NCI-H774 (cell line): Measurements from ENCODE around the gene RWDD2A.
"Not testable (repeated sequence)": the region's sequence is repeated elsewhere in the genome, so short reads cannot be mapped to it uniquely, and the experiment has no call there.

Source experiments
- DNase-seq: peaks from one replicate; lab custom pipeline; 2025; lab: John Stamatoyannopoulos, UW

The RWDD2A gene

DNA sequence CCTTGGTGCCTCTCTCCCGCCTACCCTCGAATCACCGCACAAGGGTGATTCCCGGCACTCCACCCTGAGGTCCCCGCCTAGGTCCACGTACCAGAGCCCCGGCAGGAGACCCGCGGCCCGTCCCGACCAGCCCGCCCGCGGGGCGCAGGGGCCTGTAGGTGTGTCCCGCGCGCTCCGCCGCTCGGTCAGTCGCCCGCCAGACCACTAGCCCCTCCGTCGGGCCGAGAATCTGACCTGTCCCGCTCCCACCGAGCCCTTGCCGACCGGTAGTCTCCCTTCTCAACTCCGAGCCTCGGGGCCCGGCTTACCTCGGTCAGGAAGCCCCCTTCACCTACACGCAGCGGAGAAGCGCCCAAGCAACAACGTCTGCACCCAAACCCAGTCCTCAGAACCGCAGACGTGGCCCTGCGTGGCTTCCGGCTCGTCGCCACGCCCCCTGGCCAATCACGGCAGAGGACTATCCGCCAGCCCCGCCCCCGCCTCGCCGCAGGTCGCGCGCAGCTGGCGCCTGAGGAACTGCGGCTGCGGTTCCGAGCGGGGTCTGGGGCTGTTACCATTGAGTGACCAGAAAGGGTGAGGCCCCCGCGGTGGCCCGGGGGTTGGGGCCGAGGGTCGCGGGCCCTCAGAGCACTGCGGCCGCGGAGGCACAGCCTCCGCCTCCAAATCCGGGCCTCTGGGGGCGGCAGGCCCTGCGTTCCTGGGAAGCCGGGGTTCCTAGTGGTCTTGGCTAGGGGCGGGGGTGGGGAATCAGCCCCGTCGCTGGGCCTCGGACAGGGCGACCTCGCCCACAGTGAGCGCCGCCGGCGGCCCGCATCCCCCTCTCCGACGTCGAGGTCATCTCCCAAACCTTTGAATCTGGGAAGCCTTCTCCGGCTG lies at the start of gene RWDD2A, which contains the start of gene PGM3:
Gene RWDD2A, plus strand, starts transcription at position 487 of the 876 bp plus-strand sequence. CDS start 1,095 bp downstream, outside the sequence.
Gene PGM3, minus strand, starts transcription at position 395 of the 876 bp plus-strand sequence. CDS start 2,253 bp downstream, outside the sequence.
- peak; percentile 96 for DNase-seq

DNA sequence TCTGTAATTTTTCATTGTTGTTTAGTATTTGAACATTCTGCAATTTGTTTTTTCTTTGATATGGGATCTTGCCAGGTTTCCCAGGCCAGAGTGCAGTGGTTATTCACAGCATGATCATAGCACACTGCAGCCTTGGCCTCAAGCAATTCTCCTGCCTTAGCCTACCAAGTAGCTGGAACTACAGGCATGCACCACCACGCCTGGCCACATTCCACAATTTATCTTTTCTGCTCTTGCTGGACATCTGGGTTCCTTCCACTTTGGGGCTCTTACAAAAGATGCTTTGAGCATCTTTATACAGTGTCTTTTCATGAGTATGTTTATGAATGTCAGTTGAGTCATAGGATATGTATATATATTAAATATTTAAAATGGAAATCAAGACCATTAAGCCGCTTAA lies 42.0 kb upstream of the RWDD2A start:
- no peak for DNase-seq

DNA sequence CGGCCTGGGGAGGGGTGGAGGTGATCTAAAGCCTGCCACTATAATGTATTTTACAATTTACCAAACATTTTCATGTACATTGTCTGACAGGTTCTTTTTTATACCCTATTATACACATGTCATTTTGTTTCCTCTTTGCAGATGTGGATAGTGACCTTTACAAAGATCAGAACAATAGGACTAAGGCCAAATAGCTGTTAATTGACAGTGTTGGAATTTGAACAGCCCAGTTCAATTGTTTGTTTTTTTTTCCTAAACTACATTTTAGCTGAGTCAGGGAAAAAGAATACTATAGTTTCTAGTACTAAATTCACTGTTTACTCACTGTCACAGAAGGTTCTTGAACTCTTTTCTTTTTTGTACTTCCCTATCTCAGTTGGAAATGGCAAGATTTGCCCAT lies 40.2 kb upstream of the RWDD2A start:
- no peak for DNase-seq

DNA sequence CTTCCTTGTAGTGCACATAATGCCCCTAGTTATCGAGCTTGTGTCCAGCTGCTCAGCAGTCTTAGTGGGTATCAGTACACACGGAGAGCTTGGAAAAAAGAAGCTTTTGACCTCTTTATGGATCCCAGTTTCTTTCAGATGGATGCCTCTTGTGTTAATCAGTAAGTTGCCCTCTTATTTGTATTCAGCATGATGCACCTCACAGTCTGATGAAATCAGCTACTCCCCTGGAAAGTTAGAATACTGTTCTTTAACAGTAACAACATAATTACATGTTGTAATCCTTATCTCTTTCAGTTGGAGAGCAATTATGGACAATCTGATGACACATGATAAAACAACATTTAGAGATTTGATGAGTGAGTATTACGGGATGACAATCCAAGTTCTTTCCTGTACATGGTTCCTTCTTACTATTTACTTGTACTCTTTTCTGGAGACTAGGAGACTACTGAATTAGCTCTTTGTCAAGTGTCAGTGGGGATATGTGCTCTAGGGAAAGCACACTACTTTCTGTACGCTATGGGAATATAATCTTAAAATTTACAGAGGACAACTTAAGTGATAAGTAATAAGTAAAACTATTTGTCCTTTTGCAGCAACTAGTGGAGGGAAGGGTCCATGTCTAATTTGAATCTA lies 39.2 kb upstream of the RWDD2A start:
- no peak for DNase-seq

DNA sequence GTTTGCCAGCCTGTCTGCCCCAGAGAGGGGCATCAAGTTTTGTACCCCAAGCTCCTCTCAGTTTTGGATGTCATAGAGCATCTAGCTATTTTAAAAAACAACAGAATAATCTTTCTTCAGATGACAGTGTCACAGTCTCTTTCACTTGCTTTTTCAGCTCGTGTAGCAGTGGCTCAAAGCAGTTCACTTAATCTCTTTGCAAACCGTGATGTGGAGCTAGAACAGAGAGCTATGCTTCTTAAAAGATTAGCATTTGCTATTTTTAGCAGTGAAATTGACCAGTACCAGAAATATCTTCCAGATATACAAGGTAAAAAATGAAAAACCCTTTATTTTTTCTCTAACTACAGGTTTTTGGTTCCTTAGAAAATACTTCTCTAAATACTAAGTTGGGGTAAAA lies 37.4 kb upstream of the RWDD2A start:
- no peak for DNase-seq

DNA sequence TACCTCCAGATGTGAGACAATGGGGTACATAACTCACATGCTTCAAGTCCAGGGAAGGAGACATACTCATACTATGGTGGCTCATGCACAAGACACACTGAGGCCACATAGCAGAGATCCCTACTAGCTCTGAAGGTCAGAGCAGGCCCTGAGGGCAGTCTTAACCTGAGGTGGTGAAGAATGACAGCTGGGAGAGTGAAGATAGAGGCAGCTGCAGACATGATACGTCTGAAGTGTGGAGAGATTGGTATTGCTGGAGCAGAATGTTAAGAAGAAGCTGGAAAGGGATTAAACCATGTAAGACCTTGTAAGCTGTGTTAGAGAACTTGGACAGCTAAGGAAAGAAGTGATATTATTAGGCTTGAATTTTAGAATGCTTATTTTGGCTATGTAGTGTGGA lies 33.0 kb upstream of the RWDD2A start:
- DNase-seq = no peak

DNA sequence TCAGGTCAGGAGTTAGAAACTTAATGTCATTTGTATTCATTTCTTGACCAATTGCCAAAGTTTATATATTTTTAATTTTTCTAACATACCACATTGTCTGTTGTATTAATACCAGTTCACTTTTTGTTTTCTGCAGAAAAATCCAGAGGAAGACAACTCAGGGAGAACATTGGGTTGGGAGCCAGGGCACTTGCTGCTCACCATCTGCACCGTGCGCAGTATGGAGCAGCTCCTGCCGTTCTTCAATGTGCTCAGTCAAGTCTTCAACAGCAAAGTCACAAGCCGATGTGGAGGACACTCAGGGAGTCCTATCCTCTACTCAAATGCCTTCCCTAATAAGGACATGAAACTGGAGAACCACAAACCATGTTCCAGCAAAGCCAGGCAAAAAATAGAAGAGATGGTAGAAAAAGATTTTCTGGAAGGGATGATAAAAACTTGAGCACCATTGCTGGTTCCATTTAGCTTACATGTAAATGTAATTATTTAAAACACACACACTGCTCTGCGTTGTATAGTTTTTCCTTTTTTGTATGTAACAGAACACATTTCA lies 25.4 kb upstream of the RWDD2A start:
- DNase-seq = no peak

DNA sequence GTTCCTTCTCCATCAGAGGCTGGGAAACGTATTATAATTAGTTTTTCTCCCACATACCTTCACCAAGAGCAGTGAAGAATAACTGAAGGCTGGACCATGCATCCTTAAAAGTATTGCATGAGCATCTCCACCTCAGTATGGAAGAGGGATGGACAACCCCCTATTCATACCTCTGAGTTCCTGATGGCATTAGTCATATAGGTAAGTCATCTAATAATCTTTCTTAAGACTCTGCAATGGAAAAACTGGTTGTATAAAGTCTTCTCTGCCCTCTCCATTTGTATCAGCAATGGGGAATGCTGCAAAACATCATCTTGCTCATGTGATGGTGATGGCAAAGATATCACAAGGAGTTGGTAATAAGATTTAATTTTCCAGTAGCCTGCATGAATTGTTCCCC lies 24.6 kb upstream of the RWDD2A start:
- no peak for DNase-seq

DNA sequence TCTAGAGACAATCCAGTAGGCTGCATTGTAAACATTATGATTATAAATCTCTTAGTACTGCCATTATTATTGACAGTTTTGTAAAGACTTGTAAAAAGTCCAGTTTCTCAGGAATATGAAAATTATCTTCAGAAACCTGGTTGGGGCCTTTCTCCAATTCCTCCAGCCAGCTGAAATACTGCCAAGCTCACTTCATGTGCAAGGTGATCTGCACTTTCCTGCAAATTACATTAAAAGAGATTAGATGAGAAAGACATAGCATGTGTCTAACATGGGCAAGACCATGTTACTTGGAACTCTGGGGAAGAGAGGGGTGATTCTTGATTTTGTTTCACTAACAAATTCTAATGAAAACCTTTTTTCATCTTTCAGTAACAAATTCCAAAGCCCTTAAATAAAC lies 24.1 kb upstream of the RWDD2A start:
- no peak for DNase-seq

DNA sequence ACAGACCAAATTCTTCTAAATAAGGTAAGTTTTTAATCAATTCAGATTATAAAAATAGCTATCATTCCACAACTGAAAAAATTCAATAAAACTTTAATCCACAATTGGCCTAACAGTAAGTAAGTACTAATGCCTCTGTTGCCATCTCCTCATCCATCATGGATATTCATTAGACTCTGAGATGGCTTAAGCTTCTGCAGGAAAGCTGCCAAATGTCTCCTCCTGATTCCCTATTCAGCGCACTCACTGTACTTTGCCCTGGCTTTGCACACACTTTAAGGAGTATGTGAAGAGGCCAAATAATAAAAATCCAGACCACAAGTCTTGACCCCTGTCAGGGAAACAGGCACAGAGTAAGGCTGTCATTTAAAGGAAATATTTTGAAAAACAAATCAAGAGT lies 23.6 kb upstream of the RWDD2A start:
- no peak for DNase-seq

DNA sequence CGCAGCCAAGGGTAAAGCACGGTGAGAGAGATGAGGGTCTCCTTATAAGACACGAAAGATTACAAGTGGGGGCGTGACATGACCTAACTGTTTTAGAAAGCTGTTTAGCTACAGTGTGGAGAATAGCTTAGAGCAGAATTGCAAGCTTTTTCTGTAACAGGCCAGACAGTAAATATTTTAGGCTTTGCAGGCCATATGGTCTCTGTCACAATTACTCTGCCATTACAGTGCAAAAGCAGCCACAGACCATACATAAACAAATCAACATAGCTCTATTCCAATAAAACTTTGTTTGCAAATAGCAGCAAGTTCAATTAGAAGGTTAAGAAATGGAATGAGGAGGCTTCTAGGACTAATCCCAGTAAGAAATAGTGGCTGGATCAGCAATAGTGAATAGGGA lies 16.9 kb upstream of the RWDD2A start:
- DNase-seq = no peak

DNA sequence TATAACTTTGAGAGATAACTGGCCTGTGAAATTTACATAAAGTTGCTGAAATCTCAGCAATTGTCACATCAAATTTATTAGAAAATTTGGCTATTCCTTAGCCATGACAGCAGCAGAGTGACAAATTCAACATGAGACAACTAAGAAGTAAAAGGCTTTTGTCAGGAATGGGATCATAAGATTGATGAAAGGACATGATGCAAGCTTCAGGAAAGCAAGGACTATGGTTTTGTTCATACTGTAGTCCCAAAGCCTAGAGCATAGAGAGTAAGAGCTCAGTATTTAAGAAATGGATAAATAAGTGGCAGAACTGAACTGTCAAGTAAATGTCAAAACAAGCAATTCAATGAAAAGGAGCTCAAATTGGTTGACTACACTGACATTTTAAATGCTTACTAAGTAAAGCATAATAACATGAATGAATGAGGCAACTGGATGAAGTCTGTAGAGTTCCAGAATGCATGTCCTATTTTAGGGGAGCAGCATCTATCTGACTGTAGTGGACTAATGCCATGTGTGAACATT lies 12.7 kb upstream of the RWDD2A start:
- DNase-seq = no peak

DNA sequence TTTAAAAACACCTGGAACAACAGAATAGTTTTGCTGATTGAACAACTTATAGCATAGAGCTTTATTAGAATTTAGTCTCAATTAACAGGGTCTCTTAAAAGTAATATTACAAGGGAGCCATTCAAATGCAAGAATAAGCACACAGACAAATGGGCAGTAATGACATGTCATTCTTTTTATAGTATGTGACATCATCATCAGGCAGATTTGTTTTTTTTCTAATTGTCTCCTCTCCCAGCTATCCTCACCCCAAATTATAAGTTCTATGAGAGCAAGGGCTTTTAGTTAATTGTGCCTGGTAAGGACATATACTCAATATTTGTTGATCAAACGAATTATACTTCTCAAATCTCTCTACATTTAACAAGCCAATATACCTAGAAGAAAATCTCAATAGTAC lies 11.0 kb upstream of the RWDD2A start:
- no peak for DNase-seq

DNA sequence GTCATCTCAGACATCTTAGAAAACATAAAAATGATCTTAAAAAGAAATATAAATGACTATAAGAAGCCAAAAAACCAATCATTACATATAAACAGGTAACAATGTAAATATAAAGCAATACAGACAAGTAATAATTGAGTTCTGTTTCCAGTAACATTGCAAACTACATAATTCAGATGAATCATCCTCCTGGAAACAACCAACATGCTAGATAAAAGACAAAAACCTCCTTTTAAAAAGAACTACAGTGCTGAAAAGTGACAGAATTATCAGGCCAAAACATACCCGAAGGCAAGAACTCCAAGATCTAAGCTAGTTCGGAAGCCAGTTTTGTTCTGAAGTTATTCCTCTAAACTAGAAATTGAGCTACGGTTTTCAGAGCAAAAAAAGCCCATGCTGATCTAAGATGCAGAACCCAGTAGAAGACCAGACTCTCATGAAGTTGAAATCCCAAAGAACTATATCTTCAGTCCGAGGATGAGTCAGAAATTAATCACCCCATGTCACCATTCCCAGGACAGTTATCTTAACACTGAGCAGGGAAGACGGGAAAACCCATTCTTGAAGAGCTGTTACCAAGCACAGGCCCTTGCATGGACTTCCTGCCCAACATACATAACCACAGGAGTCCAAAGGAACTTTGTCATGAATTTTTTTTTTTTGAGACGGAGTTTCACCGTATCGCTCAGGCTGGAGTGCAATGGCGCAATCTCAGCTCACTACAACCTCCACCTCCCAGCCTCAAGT lies 9.9 kb upstream of the RWDD2A start:
- no peak for DNase-seq

DNA sequence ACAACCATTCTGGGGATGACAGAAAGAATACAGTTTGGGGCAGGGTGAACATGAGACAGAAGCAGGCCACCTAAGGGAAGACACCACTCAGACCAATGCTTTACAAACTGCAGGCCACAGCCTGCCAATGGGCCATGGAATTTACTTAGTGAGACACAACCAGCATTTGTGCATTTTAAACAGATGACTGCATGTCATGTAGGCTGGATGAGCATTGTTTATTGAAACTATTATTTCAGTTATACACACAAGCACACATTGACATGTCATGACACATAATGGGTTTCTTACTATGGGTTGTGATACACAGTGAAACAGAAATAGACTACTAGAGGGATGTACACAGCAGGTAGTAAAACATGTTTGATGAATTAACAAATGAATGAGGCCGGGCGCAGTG lies 8.1 kb upstream of the RWDD2A start:
- DNase-seq = no peak

DNA sequence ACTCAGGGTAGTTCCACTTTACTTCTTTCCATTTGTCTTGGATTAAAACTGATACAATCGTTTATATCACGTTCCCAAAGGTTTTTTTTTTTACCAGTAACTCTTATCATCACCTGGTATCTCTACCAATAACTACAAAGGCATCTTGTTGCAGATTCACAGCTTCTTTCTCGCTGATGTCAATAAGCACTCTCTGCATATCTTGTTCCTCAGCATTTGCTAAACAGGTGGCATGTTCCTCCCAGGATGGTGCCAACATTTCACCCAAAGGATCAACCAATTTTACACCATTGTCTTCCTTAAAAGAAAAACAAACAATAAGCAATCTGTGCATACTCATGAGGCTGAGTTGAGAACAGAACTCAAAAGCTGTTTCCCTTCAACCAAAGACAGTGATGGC lies 4.7 kb upstream of the RWDD2A start:
- no peak for DNase-seq

DNA sequence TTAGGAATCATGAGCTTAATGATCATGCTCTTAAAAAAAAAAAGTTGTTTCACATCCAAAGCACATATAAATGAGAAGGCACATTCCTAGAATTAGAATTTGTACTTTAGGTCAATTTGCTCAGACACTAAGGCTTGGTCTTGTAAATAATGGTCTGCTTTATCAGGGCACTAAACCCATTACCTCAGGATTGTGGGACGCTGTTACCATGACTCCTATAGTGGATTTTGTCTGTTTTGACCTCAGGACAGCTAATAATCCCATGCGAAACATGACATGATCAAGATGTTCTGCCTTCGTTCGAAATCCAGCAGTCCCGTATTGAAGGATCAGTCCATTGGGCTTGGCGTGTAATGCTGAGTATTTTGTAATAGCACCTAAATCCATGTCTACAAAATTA lies 2.5 kb upstream of the RWDD2A start:
- no peak for DNase-seq

DNA sequence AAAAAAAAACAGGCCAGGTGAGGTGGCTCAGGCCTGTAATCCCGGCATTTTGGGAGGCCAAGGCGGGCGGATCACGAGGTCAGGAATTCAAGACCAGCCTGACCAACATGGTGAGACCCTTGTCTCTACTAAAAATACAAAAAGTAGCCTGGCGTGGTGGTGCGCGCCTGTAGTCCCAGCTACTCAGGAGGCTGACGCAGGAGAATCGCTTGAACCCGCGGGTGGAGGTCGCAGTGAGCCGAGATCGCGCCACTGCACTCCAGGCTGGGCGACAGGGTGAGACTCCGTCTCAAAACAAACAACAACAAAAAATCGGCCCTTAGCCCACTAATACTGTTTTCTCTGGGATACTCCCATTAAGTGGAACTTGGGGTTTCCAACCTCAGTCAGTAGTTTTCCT lies 1.2 kb upstream of the RWDD2A start:
- not testable (repeated sequence) for DNase-seq

DNA sequence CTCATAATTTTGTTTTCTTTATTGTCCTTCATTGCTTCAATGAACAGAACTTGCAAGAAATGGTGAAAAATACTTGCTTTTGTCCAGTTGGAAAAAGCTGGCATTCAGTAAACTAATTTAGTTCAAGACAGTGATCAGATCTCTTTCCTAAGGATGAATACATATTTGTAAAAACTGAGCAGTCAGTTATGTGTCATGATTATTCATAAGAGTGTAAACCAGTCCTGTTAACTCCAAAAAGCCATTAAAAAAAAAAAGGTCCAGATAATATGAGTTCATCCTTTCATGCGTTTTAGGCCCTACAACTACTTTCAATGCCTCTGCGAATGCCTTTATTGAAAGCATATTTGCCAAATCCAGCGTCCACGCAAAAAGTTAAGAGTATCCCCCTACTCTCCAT lies 701 bp upstream of the RWDD2A start:
- DNase-seq = no peak

DNA sequence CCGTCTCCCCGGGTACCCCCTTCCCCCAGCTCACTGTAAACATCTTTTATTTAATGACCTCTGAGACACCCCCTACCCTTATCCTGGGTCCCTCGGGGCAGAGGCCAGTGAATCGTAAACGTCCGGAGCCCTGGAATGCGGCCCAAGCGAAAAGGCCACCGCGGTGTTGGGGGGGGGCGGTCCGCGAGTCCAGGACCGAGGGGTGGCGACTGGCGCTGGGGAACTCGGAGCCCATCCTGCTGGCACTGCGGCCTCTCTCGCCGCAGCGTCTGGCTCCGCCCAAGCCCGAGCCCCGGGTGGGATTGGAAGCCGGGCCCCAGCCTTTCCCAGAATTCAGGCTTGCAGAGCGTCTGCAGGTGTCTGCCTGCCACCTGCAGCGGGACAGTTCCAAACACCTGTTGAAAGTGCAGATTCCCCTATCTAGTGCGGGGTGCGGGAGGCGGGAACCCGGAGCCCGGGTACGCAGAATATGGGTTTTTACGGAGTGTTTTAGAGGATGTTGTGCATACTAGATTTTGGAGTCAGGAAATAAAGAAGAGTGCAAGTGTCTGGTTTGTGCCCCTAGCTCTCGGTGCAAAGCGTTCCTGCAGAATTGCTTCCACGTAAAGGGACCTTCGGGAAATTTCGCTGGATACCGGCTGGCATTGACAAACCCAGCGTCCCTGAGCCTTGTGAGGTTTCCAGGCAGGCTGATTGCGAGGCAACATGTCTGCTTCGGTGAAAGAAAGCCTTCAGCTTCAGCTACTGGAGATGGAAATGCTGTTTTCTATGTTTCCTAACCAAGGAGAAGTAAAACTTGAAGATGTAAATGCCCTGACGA lies 800 bp downstream of the RWDD2A start:
- peak; percentile 76 for DNase-seq

DNA sequence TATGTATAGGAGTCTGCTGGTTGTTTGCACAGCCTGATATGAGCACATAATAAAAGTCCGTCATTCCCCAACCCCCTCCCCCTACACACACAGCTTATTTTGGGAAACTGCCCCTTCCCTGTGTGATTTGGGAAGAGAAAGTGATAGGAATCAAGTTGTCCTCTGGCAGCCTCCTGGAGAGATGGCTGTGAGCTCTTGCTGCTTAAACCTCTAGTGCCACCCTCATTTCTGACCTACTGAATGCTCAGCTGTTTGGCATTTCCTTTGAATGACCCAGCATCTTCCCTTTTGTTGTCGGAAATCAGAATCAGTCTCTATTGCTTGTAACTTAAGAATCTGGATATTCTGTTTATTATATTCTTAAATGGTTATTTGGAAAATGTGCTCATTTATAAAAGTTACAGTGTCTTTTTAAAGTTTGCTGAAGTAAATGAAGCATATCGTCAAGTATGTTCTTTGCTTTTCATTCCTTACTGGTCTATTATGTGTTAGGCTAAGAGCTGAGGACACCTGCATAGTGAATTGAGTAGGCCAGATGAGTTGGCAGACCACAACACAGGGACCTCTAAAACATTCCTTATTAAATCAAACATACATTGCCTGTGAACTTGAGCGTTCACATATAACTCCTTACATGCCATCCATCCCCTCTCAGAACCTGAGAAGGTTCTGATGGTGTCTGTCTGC lies 5.5 kb downstream of the RWDD2A start:
- DNase-seq = no peak
